Measurements from ENCODE around the gene IL1F10. TPM values are rescaled to one million over a fixed set of nuclear protein-coding genes. Genes with fewer than 3 reads are reported as not detected.

The IL1F10 gene
- total and polyA plus RNA-seq, 8 donors: not detected

- Histone ChIP-seq H3K4me1 (no peaks in the 10 kb centered on the region), H3K27ac (no peak overlapping the region), H3K27me3 (peaks cover 0 to 5% of the 10 kb centered on the region in 2 donors), H3K4me3 (no peak overlapping the region), H3K36me3 (no peaks in the 10 kb centered on the region), H3K9me3 (no peaks in the 10 kb centered on the region)
- ATAC-seq: no peak
- no peak for TF ChIP-seq CTCF (IDR thresholded peaks at IDR 0.05)
- DNase-seq: no peak
- intact Hi-C loops (cut with DNase I): no loop called here
These were observed 7.3 kb downstream of the IL1F10 start for GRCh38 chr2:113075030-113075429.

- TF ChIP-seq CTCF (IDR thresholded peaks at IDR 0.05): no peak
- Histone ChIP-seq H3K27me3 (peaks cover 0 to 5% of the 10 kb centered on the region in 2 donors), H3K36me3 (no peaks in the 10 kb centered on the region), H3K4me1 (no peaks in the 10 kb centered on the region), H3K27ac (no peak overlapping the region), H3K9me3 (no peaks in the 10 kb centered on the region), H3K4me3 (no peak overlapping the region)
- intact Hi-C loops (cut with DNase I): no loop called here
- no peak for DNase-seq
- ATAC-seq: no peak
These were observed 7.8 kb downstream of the IL1F10 start for GRCh38 chr2:113075600-113075999.

- intact Hi-C loops (cut with DNase I): no loop called here
- H3K27me3 ChIP-seq: peaks cover 0 to 5% of the 10 kb centered on the region in 2 donors
- no peaks in the 10 kb centered on the region for H3K9me3 ChIP-seq
- TF ChIP-seq CTCF (IDR thresholded peaks at IDR 0.05): no peak
- H3K36me3 ChIP-seq: no peaks in the 10 kb centered on the region
- DNase-seq (no peak), ATAC-seq (no peak)
- H3K27ac ChIP-seq: peak overlapping the region; percentile 7 to 37
- no peak overlapping the region for H3K4me3 ChIP-seq
- H3K4me1 ChIP-seq: no peaks in the 10 kb centered on the region
These were observed 9.3 kb downstream of the IL1F10 start for GRCh38 chr2:113076954-113077669.

- no peaks in the 10 kb centered on the region for H3K4me1 ChIP-seq
- intact Hi-C loops (cut with DNase I): no loop called here
- DNase-seq: no peak
- peaks cover 0 to 5% of the 10 kb centered on the region in 2 donors for H3K27me3 ChIP-seq
- H3K4me3 ChIP-seq: no peak overlapping the region
- peak overlapping the region; percentile 37 to 70 for H3K27ac ChIP-seq
- H3K9me3 ChIP-seq: no peaks in the 10 kb centered on the region
- H3K36me3 ChIP-seq: no peaks in the 10 kb centered on the region
- peak; percentile 43 for ATAC-seq
- TF ChIP-seq CTCF (IDR thresholded peaks at IDR 0.05): no peak
These were observed 10.2 kb downstream of the IL1F10 start for GRCh38 chr2:113077921-113078320.

GRCh38 chr2:113078350-113078839, 10.6 kb downstream of the IL1F10 start:
- H3K4me1 ChIP-seq: no peaks in the 10 kb centered on the region

More at GRCh38 chr2:113078350-113078839, 10.6 kb downstream of the IL1F10 start:
- H3K36me3 ChIP-seq: no peaks in the 10 kb centered on the region
- H3K27me3 ChIP-seq: peaks cover 0 to 7% of the 10 kb centered on the region in 2 donors
- no peak for TF ChIP-seq CTCF (IDR thresholded peaks at IDR 0.05)
- H3K4me3 ChIP-seq: no peak overlapping the region
- H3K27ac ChIP-seq: peak overlapping the region; percentile 57 to 70
- H3K9me3 ChIP-seq: no peaks in the 10 kb centered on the region
- ATAC-seq: peak; percentile 72
- intact Hi-C loops (cut with DNase I): no loop called here
- peak in 1 of 4 donors; percentile 31 for DNase-seq
